HepG2 (cell line): ENCODE data around the gene TH. TPM values are rescaled to one million over a fixed set of nuclear protein-coding genes. Genes with fewer than 3 reads are reported as not detected.
A peak's percentile ranks its signal among the peaks of the same experiment; 100 is the strongest.

Experiments
- HIC2 ChIP-seq: sonication (generic); formaldehyde crosslinking; IDR thresholded peaks from 2 replicates; pipeline ENCODE4 v1.9.0; 2022; ENCODE audit warnings: low read depth, missing genetic modification reagents
- HMG20B ChIP-seq: conservative IDR thresholded peaks from 2 replicates; pipeline ENCODE4 v1.6.1; 2016; ENCODE audit warnings: missing genetic modification reagents, missing compliant biosample characterization
- KDM1A ChIP-seq: IDR thresholded peaks from 2 replicates; pipeline ENCODE4 v1.6.1; 2016; ENCODE audit warnings: missing compliant biosample characterization
- MATR3 ChIP-seq: sonication (generic); formaldehyde crosslinking; IDR thresholded peaks from 2 replicates; pipeline ENCODE4 v1.4.0; 2020; ENCODE audit warnings: missing genetic modification reagents
- MIER3 ChIP-seq: IDR thresholded peaks from 2 replicates; pipeline ENCODE4 v1.6.1; 2016; ENCODE audit warnings: missing compliant biosample characterization, borderline replicate concordance
- NCOA2 ChIP-seq: sonication (generic); formaldehyde crosslinking; IDR thresholded peaks from 2 replicates; pipeline ENCODE4 v1.8.0; 2022; ENCODE audit warnings: inconsistent platforms
- NCOA5 ChIP-seq: sonication (generic); formaldehyde crosslinking; IDR thresholded peaks from 2 replicates; pipeline ENCODE4 v1.4.0; 2020; ENCODE audit warnings: missing genetic modification reagents
- PITX1 ChIP-seq: sonication (generic); formaldehyde crosslinking; IDR thresholded peaks from 2 replicates; pipeline ENCODE4 v1.5.1; 2020; ENCODE audit warnings: mild to moderate bottlenecking, missing genetic modification reagents
- POLR2A ChIP-seq, 2 experiments: IDR thresholded peaks; 2 replicates each; pipeline ENCODE4 v1.6.1; 2011; ENCODE audit warnings: low read depth in 2 of 2, low read length in 2 of 2, mild to moderate bottlenecking in 1 of 2, moderate library complexity in 1 of 2; ENCODE audit not compliant: insufficient read depth in 1 of 2
- SIN3B ChIP-seq: fragments of 150-350 bp; IDR thresholded peaks from 2 replicates; pipeline ENCODE4 v1.6.1; 2014; ENCODE audit warnings: low read length
- STAT6 ChIP-seq: sonication (generic); formaldehyde crosslinking; IDR thresholded peaks from 2 replicates; pipeline ENCODE4 v1.4.0; 2020; ENCODE audit warnings: missing genetic modification reagents, mild to moderate bottlenecking, borderline replicate concordance
- TCF7 ChIP-seq: sonication (generic); IDR thresholded peaks from 2 replicates; pipeline ENCODE4 v1.6.1; 2016; ENCODE audit warnings: antibody characterized with exemption, low read depth
- TFDP2 ChIP-seq: sonication (generic); formaldehyde crosslinking; IDR thresholded peaks from 2 replicates; pipeline ENCODE4 v1.4.0; 2020; ENCODE audit warnings: missing genetic modification reagents
- ZFAT ChIP-seq: sonication (generic); formaldehyde crosslinking; conservative IDR thresholded peaks from 2 replicates; pipeline ENCODE4 v1.8.1; 2023; ENCODE audit warnings: missing genetic modification reagents, inconsistent platforms
- ZNF280D ChIP-seq: sonication (generic); formaldehyde crosslinking; IDR thresholded peaks from 2 replicates; pipeline ENCODE4 v1.5.1; 2020; ENCODE audit warnings: mild to moderate bottlenecking, missing genetic modification reagents
- polyA plus RNA-seq, 8 experiments: library from polyadenylated mRNA; depleted of rRNA in 3 of 8; stranded (reverse) in 7 of 8; unstranded in 1 of 8; fragments of >200 nt; fragmentation: Illumina TruSeq in 4 of 8; extraction: Trizol in 4 of 8; gene quantifications; 2 replicates each; pipeline versions ENCODE4 v1.2.1 to v1.2.3, GENCODE V29; 2011 to 2016; ENCODE audit warnings: low read depth in 4 of 8, missing spikeins in 1 of 8, mixed read lengths in 1 of 8; ENCODE audit not compliant: insufficient read depth in 1 of 8
- total RNA-seq, 5 experiments: library from RNA; depleted of rRNA; stranded (reverse); fragments of >200 nt; fragmentation: Illumina TruSeq; extraction: Trizol; gene quantifications; 2 replicates each; pipeline ENCODE4 v1.2.3, GENCODE V29; 2016; ENCODE audit warnings: low read depth in 1 of 5
- TF ChIP-seq, protein P1 (sequence below): sonication (generic); formaldehyde crosslinking; IDR thresholded peaks from 2 replicates; pipeline ENCODE4 v1.4.0; 2020; ENCODE audit warnings: mild to moderate bottlenecking, missing genetic modification reagents
- TF ChIP-seq, protein P2 (sequence below): sonication (generic); formaldehyde crosslinking; IDR thresholded peaks from 2 replicates; pipeline ENCODE4 v1.5.1; 2020; ENCODE audit warnings: missing genetic modification reagents, mild to moderate bottlenecking, borderline replicate concordance

Gene TH
- total and polyA plus RNA-seq, 2 of the 13 experiments (the other 11 are each of a cell fraction or from before 2014, with no cell fraction given), result 0.36 TPM; not detected in 1

DNA sequence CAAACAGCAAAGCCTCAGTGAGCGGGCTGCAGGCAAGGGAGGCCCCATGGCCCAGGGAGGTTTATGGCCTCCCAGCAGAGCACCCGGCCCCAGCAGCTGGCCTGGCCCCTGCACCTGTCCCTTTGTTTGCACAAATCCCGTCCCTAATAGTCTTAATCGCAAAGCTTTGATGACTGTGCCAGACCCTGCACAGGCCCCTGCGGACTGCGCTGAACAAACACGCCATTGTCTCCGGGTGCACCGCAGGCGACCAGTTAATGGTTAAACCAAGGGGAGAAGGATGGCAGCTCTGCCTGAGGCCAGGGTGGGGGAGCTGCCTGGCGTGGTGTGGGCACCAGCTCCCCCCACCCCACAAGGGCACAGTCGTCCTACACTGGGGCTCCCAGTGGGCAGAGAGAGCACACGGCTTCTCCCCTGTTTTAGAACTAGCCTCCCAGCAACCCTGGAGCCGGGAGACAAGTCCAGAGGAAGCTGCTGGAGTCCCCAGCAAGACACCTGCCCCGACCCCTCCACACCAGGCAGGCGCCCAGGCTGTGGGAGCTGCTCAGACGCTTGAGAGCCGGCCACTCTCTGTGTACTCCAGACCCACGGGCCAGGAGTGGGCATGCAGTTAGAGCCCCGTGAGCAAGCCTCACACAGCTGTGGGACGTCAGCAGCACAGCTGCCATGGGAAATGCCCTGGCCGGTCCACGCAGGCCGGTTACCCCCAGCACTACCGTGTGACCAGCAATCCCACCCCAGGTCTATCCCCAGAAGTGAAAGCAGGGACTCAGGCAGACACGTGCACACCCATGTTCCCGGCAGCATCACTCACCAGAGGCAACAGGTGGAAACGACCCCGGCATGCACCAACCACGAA, 39.7 kb upstream of the TH start (continued):
- TF ChIP-seq STAT6 (CRISPR knock-in tag) (peak; percentile 92; the same call in 1 of the 2 replicates), ZNF280D (peak; percentile 45; the same call in 1 of the 2 replicates), MATR3 (CRISPR knock-in tag) (no peak), POLR2A (IDR thresholded peaks at IDR 0.05; ENCODE audit: insufficient read depth in 1 of 2, low read depth in 2 of 2, low read length in 2 of 2) (peak in 1 of 2 experiments; percentile 58; a peak in 2 of 4 replicates), HMG20B (CRISPR knock-in tag) (peak; percentile 100), SIN3B (no peak), ZFAT (CRISPR knock-in tag) (no peak), MIER3 (peak; percentile 95; the same call in 1 of the 2 replicates), PITX1 (CRISPR knock-in tag) (peak; percentile 99), TFDP2 (CRISPR knock-in tag) (peak; percentile 64; the same call in 1 of the 2 replicates), NCOA5 (CRISPR knock-in tag) (no peak), NCOA2 (CRISPR knock-in tag) (peak; percentile 97), KDM1A (CRISPR knock-in tag) (peak; percentile 94; the same call in 1 of the 2 replicates), HIC2 (CRISPR knock-in tag) (peak; percentile 99), TCF7 (peak; percentile 99)
- TF ChIP-seq, protein P1, sequence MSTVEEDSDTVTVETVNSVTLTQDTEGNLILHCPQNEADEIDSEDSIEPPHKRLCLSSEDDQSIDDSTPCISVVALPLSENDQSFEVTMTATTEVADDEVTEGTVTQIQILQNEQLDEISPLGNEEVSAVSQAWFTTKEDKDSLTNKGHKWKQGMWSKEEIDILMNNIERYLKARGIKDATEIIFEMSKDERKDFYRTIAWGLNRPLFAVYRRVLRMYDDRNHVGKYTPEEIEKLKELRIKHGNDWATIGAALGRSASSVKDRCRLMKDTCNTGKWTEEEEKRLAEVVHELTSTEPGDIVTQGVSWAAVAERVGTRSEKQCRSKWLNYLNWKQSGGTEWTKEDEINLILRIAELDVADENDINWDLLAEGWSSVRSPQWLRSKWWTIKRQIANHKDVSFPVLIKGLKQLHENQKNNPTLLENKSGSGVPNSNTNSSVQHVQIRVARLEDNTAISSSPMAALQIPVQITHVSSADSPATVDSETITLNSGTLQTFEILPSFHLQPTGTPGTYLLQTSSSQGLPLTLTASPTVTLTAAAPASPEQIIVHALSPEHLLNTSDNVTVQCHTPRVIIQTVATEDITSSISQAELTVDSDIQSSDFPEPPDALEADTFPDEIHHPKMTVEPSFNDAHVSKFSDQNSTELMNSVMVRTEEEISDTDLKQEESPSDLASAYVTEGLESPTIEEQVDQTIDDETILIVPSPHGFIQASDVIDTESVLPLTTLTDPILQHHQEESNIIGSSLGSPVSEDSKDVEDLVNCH, result no peak
- TF ChIP-seq, protein P2, sequence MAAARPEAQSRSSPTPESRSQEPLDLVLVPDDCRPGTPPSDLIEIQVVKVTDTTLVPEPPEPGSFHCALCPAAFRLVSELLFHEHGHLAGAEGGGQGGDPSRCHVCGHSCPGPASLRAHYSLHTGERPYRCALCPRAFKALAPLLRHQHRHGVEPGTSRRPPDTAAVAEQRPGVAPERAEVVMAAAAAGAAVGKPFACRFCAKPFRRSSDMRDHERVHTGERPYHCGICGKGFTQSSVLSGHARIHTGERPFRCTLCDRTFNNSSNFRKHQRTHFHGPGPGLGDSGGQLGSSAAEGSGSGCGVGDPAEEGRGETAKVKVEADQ (CRISPR knock-in tag), result peak; percentile 95
